HCT116 (cell line): ENCODE data around the gene SOX6. TPM values are rescaled to one million over a fixed set of nuclear protein-coding genes. Genes with fewer than 3 reads are reported as not detected.

Experiments used
- ATAC-seq: fragments of 200-7000 bp; cut with Tn5 transposase; 2 replicates; pipeline ENCODE4 v1.9.1; 2020; ENCODE audit warnings: mild to moderate bottlenecking, moderate library complexity
- BruUV-seq: library from RNA; stranded (reverse); fragments of 400-500 nt; replicated peaks from 2 replicates; lab custom pipeline; 2021; lab: Mats Ljungman, UMichigan
- CTCF ChIA-PET: fragments of 300-600 bp; sonication (Branson Sonifier 250); formaldehyde crosslinking; loops from one replicate; lab custom pipeline; 2021; ENCODE audit warnings: antibody characterized with exemption; lab: Charles Lee
- POLR2A ChIA-PET: fragments of 300-600, 350-600 bp; sonication (Branson Sonifier 250); formaldehyde crosslinking; loops from one replicate; lab custom pipeline; 2021; ENCODE audit warnings: antibody characterized with exemption; lab: Charles Lee
- RAD21 ChIA-PET, 2 experiments: fragments of 300-600 bp; sonication (Branson Sonifier 250); formaldehyde crosslinking; loops; one replicate each; lab custom pipeline; 2023; ENCODE audit warnings: low total read pairs in 2 of 2; ENCODE audit not compliant: uncharacterized antibody in 2 of 2, unreplicated experiment in 2 of 2, low non-redundant PET in 1 of 2; lab: Charles Lee
- DNase-seq: peaks from one replicate; pipeline ENCODE4 v3.0.0-alpha.2; 2010; ENCODE audit warnings: low read depth, low spot score
- H2AFZ ChIP-seq: fragments of 200-600 bp; shearing (Covaris generic), sonication (generic); 2 replicates; pipeline ENCODE4 v1.6.1; 2017; ENCODE audit warnings: low read depth, mixed run types, mixed read lengths, antibody characterized with exemption, low read length; ENCODE audit not compliant: poor library complexity, severe bottlenecking
- H3K27ac ChIP-seq: 2 replicates; pipeline ENCODE4 v1.5.1; 2012; ENCODE audit warnings: low read depth, low read length
- H3K27me3 ChIP-seq: fragments of 200-600 bp; sonication (generic); 2 replicates; pipeline ENCODE4 v1.6.1; 2016; ENCODE audit warnings: mixed run types, low read length, mixed read lengths; ENCODE audit not compliant: insufficient read depth
- H3K36me3 ChIP-seq, 2 experiments: fragments of 200-500 bp in 1 of 2; fragments of 200-600 bp in 1 of 2; sonication (Bioruptor generic) in 1 of 2; sonication (generic) in 1 of 2; 2 replicates each; pipeline versions ENCODE4 v1.5.1 to v1.6.1; 2014 to 2016; ENCODE audit warnings: low read length in 2 of 2, inconsistent platforms in 1 of 2, mixed read lengths in 1 of 2, mixed run types in 1 of 2; ENCODE audit not compliant: insufficient read depth in 2 of 2, control insufficient read depth in 1 of 2
- H3K4me1 ChIP-seq, 2 experiments: fragments of 200-600 bp in 1 of 2; sonication (generic) in 1 of 2; 2 replicates each; pipeline versions ENCODE4 v1.5.1 to v1.6.1; 2012 to 2017; ENCODE audit warnings: low read length in 2 of 2, inconsistent platforms in 1 of 2, mild to moderate bottlenecking in 1 of 2, mixed read lengths in 1 of 2, mixed run types in 1 of 2, moderate library complexity in 1 of 2; ENCODE audit not compliant: insufficient read depth in 2 of 2, control insufficient read depth in 1 of 2
- H3K4me2 ChIP-seq: fragments of 200-600 bp; sonication (generic); 2 replicates; pipeline ENCODE4 v1.6.1; 2017; ENCODE audit warnings: mixed run types, low read length, mixed read lengths
- H3K4me3 ChIP-seq, 2 experiments: fragments of 200-600 bp in 1 of 2; sonication (generic) in 1 of 2; replicated peaks in 1 of 2; 2 replicates each; pipeline ENCODE4 v1.5.1; 2011 to 2016; ENCODE audit warnings: low read length in 2 of 2, control low read depth in 1 of 2, low read depth in 1 of 2, mild to moderate bottlenecking in 1 of 2, mixed read lengths in 1 of 2, mixed run types in 1 of 2
- H3K79me2 ChIP-seq: fragments of 200-600 bp; sonication (generic); 2 replicates; pipeline ENCODE4 v1.6.1; 2017; ENCODE audit warnings: mild to moderate bottlenecking, mixed run types, low read length, moderate library complexity, mixed read lengths; ENCODE audit not compliant: insufficient read depth
- H3K9ac ChIP-seq: fragments of 200-600 bp; sonication (generic); 2 replicates; pipeline ENCODE4 v1.6.1; 2016; ENCODE audit warnings: low read length, mixed read lengths
- H3K9me2 ChIP-seq: fragments of 200-600 bp; sonication (generic), shearing (Covaris generic); 2 replicates; pipeline ENCODE4 v1.6.1; 2017; ENCODE audit warnings: mixed run types, mild to moderate bottlenecking, moderate library complexity; ENCODE audit not compliant: insufficient read depth
- H3K9me3 ChIP-seq, 2 experiments: fragments of 200-500 bp in 1 of 2; fragments of 200-600 bp in 1 of 2; sonication (Bioruptor generic) in 1 of 2; sonication (generic) in 1 of 2; 2 replicates each; pipeline ENCODE4 v1.6.1; 2014 to 2017; ENCODE audit warnings: low read length in 2 of 2, mixed read lengths in 2 of 2, inconsistent platforms in 1 of 2, low read depth in 1 of 2, mild to moderate bottlenecking in 1 of 2, mixed run types in 1 of 2, moderate library complexity in 1 of 2; ENCODE audit not compliant: control insufficient read depth in 1 of 2, insufficient read depth in 1 of 2
- H4K20me1 ChIP-seq: fragments of 200-600 bp; sonication (generic), shearing (Covaris generic); 2 replicates; pipeline ENCODE4 v1.6.1; 2017; ENCODE audit warnings: mixed run types, mild to moderate bottlenecking, moderate library complexity; ENCODE audit not compliant: insufficient read depth
- ELF1 ChIP-seq: IDR thresholded peaks from 2 replicates; pipeline ENCODE4 v1.6.1; 2012; ENCODE audit warnings: low read depth, borderline replicate concordance
- EZH2 ChIP-seq: fragments of 200-600 bp; sonication (generic); IDR thresholded peaks from 2 replicates; pipeline ENCODE4 v1.6.1; 2017; ENCODE audit warnings: antibody characterized with exemption, mixed run types
- FOSL1 ChIP-seq: IDR thresholded peaks from 2 replicates; pipeline ENCODE4 v1.6.1; 2012; ENCODE audit warnings: low read depth
- SIN3A ChIP-seq: IDR thresholded peaks from 2 replicates; pipeline ENCODE4 v1.6.1; 2012; ENCODE audit warnings: low read depth
- YY1 ChIP-seq: IDR thresholded peaks from 2 replicates; pipeline ENCODE4 v1.6.1; 2011; ENCODE audit warnings: low read length, low read depth, moderate library complexity, mild to moderate bottlenecking; ENCODE audit not compliant: insufficient replicate concordance; ENCODE audit errors: extremely low read depth
- ZBTB33 ChIP-seq: IDR thresholded peaks from 2 replicates; pipeline ENCODE4 v1.6.1; 2011; ENCODE audit warnings: mild to moderate bottlenecking, low read length, moderate library complexity; ENCODE audit not compliant: insufficient replicate concordance; ENCODE audit errors: extremely low read depth
- intact Hi-C: fragments of 100-400 bp; cut with micrococcal nuclease; formaldehyde crosslinking; loops from 2 replicates; pipeline ENCODE4 v1.10.0; 2022
- total RNA-seq: library from RNA; stranded (reverse); gene quantifications from one replicate; pipeline ENCODE4 v1.2.1, GENCODE V29; 2021; ENCODE audit not compliant: unreplicated experiment

The SOX6 gene
- total RNA-seq, 1 experiment from 2014 or later, result 0.81 TPM

DNA sequence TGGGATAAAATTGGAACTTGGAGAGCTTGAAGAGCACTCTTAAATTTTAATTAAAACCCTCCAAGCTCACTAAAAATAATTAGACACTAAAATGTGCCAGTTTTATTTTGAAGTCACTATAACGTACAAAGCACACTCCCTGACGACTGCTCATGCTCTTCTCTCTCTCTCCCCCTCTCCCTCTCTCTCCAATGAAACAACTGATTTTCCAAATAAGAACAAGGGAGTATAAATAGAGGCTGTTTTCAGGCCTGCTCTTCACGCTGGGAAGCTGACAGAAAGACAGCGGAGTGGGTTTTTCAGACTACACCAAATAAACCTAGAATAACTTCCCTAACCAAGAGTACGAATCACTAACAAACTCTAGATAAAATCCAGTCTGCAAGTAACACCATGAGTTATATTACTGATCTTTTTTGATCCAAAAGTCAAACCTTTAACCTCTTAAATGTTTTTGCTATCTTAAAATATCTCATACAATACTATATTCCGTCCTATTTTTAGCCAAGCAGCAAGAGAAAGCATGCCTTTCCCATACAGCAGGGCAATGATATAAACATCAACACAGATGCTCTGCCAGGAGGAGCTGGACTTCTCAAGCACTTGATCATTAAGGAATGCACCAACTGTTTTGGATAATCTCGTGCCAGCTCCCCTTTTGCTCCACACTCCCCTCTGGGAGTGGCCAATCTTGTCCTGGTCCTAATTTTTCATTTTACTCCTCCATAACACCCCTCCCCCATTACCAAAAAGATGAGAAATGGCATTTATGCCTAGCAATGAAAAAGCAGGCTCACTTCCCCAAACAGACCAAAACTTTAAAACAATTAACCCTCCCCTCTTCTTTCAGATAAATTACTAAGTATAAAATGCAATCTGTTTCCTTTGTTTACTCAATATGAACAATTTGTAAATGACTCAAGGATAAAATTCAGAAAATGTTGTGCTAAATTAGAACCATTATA lies 116.9 kb downstream of the SOX6 start:
- Histone ChIP-seq H3K9me3 (no peaks in the 10 kb centered on the region), H3K27ac (no peak overlapping the region), H2AFZ (no peak overlapping the region), H3K9me2 (no peaks in the 10 kb centered on the region), H3K4me1 (no peaks in the 10 kb centered on the region), H3K4me2 (no peak overlapping the region), H3K27me3 (no peaks in the 10 kb centered on the region; the same call in 1 of the 2 replicates), H3K36me3 (no peaks in the 10 kb centered on the region), H3K4me3 (no peak overlapping the region), H4K20me1 (no peaks in the 10 kb centered on the region; the same call in 1 of the 2 replicates), H3K79me2 (no peaks in the 10 kb centered on the region), H3K9ac (no peak overlapping the region)
- ChIA-PET POLR2A (no interaction called here), RAD21 (no interaction called here), CTCF (no interaction called here)
- ATAC-seq (no peak), DNase-seq (no peak)
- intact Hi-C loops, result no loop called here
- no TSS peak for BruUV-seq
- TF ChIP-seq YY1 (no peak), ZBTB33 (no peak), EZH2 (no peak), SIN3A (no peak), FOSL1 (no peak), ELF1 (no peak)
